KG1 (cell line): ENCODE results near the gene DAGLA.
"Not testable (repeated sequence)": the region's sequence is repeated elsewhere in the genome, so short reads cannot be mapped to it uniquely, and the experiment has no call there.

Source experiments
- DNase-seq: peaks from one replicate; lab custom pipeline; 2025; lab: John Stamatoyannopoulos, UW

Gene DAGLA

GRCh38 chr11:61660997-61661396, 19.2 kb upstream of the DAGLA start:
- not testable (repeated sequence) for DNase-seq

DNA sequence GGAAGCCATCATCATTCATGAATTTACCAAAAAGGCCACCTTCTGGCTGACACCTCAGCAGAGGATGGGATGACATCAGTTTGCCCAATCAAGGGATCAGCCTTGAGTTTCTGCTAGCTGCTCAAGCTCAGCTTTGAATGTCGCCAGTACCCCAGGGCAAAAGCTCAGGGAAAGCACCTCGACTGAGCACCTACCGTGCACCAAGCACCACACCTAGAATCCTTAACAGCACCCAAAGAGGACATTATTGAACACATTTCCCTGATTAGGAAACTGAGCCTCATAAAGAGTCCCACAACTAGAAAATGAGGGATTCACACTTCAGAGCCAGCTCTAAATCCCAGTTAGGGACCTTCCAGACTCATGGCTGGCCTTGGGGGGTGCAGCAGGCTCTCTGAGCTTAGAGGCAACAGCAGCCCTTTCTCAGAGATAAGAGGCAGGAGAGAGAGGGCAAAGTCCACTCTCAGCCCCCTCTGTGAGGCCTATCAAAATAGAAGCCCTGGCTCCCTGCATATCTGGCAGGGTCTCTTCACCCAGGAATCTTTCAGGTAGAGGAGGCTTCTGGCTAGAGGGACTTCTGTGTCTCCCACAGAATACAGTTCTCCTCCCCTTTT, 13.4 kb upstream of the DAGLA start:
- no peak for DNase-seq

GRCh38 chr11:61667684-61668305, 12.4 kb upstream of the DAGLA start:
- no peak for DNase-seq

GRCh38 chr11:61669417-61669816, 10.8 kb upstream of the DAGLA start:
- DNase-seq, result no peak

DNA sequence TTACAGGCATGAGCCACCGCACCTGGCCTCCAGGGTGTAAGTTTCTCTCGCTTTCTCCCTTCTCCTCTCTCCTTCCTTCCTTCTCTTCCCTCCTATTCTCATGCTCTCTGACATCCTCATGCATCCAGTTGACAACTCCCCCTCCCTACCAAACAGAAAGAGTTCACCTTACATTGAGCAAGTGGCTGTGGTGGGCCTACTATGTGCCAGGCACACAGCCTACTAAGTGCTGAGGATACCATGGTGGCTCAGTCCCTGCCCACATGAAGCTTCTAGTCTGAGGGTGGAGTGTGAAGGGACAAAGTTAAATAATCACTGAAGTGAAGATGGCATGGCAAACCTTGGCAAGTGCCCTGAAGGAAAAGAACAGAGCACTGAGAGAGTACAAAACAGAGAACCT, 9.6 kb upstream of the DAGLA start:
- no peak for DNase-seq

GRCh38 chr11:61671527-61671926, 8.7 kb upstream of the DAGLA start:
- DNase-seq, result no peak

DNA sequence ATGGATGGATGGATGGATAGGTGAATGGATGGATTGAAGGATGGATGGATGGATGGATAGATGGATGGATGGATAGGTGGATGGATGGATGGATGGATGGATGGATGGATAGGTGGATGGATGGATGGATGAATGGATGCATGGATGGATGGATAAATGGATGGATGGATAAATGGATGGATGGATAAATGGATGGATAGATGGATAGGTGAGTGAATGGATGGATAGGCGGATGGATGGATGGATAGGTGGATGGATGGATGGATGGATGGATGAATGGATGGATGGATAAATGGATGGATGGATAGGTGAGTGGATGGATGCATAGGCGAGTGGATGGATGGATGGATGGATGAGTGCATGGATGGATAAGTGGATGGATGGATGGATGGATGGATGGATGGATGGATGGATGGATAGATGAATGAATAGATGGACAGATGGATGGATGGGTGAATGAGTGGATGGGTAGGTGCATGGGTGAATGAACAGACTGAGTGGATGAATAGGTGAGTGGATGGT, 6.2 kb upstream of the DAGLA start:
- not testable (repeated sequence) for DNase-seq

DNA sequence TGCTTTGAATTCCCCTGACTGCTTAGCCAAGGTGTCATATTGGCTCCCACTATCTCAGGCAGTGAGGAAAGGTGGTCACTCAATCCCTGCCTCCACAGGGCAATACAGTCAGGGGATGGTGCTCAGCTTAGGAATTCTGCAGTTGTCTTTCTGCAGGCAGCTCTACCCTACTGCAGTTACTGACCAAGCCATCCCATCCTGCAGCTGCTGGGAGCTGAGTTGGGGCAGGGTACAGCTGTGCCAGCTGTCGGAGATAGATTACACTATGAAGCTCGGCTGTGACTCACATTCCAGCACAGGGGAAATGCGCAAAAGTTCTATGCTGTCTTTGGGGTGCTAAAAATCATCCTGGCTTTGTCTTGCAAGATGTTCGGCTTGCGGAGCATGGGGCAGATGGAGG, 4.4 kb upstream of the DAGLA start:
- no peak for DNase-seq

DNA sequence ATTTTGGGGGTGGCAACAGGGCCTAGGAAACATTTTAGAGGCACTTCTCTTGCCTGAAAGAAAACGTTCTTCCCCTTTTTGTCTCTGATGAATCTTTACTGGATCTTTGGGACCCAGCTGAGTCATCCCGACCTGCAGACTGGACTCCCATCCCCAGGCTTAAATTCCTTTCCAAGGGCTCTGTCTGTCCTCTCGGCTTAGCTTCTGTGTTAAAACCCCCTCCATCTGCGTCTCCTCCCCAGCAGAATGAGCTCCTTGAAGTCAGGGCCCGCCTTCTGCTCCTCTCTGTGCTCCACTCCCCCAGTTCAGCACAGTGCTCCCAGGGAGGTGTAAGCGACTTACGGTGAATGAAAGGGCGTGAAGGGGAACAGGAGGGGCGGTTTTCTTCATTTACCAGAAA, 895 bp upstream of the DAGLA start:
- no peak for DNase-seq

DNA sequence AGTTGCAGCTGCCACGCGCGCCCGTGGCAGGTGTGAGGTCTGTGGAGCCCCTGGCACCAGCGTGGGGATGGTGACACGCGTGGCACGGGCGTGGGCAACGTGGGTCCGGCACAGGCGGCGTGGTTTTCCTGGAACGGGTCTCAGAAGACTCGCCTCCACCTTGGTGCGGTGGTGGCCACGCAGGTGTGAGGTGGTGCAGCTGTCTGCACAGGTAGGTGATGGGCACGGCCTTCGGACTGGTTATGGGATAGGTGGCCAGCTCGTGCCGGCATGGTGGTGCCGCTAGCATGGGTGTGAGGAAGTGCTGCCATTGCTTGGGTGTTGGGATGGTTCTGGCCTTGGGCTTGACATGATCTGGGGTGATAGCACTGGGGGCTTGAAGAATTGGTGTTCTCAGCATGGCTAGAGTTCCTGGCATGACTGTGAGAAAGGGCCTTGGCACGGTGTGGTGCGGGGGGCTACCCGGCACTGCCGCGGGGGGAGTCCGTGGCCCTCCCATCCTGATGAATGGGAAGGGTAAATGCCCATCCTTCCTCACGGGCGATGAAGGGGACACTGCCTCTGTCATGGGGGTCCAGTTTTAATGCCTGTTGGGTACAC, 531 bp downstream of the DAGLA start:
- no peak for DNase-seq

DNA sequence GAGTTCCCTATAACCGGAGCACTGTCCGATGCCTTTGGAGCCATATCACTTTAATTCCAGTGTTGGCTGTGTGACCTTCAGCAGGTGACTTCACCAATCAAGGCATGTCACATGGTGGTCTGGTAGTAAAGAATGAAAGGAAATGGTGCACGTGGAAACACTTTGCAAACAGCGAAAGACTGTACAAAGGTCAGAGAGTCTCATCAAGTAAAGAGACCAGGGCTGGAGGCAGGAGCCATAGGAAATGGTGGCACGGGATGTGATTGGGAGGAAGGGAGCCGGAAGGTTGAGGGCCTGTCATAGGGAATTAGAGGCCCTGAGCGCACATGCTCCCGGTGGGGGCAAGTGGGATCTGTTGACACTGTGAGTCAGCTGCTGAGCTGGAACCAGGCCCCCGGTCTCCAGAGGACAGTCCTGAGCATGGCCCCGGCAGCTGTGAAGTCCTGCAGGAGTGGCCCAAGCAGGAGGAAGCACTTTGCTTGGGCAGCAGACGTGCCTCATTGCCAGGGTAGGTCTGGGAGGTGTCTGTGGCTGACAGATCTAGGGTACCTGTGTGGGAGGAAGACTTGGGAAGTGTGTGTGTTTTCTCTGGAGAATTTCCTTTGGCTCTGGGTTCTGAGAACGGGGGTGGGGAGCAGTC, 2.0 kb downstream of the DAGLA start:
- no peak for DNase-seq

- DNase-seq, result no peak
These were observed 2.9 kb downstream of the DAGLA start for GRCh38 chr11:61682906-61683675.

GRCh38 chr11:61683961-61684869, 4.0 kb downstream of the DAGLA start:
- DNase-seq, result no peak

DNA sequence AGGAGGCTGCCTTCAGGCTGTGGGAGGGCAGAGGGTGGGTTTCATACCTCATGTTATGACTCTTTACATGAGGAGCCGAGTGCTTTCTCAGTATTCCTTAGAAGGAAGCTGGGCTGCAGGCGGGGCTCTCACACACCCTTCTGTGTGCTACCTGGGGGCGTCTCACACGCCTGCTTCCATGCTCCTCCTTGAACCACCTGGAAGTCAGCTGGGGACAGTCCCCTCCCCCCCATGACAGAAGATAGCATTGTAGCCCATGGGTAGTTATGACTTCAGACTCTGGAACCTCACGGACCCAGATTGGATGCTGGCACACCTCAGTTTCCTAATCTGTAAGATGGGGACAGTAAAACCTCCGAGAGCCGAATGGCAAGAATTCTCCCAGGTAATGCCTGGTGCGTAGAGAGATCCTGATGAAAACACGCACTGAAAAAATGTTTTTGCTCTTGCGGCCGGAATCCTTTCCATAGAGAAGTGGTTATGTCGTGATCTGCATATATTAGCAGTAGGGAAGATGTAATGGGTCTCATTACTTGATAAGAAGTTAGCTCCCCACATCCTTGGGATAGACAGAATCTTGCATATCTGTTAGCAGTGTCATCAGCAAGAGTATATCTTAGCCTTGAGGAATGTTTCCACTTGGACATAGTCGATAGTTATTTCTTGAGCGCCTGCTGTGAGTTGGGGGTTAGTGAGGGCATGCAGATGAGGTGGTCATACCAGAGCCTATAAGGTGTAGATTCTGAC, 4.9 kb downstream of the DAGLA start:
- no peak for DNase-seq

- DNase-seq, result no peak
These were observed 5.4 kb downstream of the DAGLA start for GRCh38 chr11:61685617-61685967.

DNA sequence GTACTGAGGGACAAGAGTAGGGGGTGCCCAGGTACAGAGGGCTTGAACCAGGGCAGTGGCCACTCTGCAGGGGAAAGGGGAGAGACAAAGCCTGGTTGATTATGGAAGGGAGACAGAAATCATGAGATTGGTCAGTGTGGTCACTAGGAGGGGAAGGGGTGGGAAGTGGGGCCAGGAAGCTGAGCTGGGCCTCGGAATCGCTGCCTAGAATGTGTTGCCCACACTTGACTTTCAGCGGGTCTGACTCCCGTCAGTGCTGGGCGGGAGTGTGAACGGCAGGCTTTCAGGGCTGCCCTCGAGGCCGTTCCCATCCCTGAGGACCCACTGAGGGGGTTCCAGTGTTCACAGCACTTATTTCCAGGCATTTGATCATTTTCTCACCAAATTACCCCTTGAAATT, 5.9 kb downstream of the DAGLA start:
- no peak for DNase-seq

GRCh38 chr11:61686469-61686868, 6.3 kb downstream of the DAGLA start:
- no peak for DNase-seq

DNA sequence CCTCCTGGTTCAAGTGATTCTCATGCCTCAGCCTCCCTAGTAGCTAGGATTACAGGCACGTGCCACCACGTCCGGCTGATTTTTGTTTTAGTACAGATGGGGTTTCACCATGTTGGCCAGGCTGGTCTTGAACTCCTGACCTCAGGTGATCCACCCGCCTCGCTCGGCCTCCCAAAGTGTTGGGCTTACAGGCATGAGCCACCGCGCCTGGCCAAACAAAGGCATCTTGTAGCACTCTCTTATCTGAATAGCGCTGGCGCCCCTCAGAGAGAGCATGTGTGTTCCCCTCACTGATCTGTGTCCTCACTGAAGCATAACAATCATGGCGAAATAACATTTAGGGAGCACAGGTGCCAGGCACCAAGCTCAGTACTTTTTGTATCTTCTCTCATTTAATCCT, 7.2 kb downstream of the DAGLA start:
- no peak for DNase-seq

GRCh38 chr11:61688365-61689163, 8.4 kb downstream of the DAGLA start:
- no peak for DNase-seq

DNA sequence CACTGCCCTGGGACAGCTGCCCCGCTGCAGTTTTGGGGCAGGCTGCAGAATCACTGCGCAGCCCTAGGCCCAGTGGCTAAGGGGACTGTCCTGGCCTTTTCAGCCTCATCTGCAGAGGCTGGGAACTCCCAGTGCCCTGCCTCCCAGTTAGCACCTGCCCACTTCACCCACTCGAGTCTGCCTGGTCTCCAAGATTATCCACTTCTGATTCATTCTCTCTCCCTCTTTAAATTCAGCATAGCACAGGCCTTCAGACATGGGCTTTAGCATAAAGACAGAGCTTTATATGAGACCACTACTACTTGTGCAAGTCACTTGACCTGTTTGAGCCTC, 8.9 kb downstream of the DAGLA start:
- DNase-seq, result no peak
